ENCODE data around the gene SRBD1.

Gene SRBD1

GRCh38 chr2:45611020-45611859, at the start of gene SRBD1:
Gene SRBD1, minus strand, starts transcription at chr2:45611267. Its CDS starts 5,826 bp downstream, at chr2:45605441.
- DNase-seq, result peak; percentile 92

- DNase-seq, result no peak
Observed at GRCh38 chr2:45654250-45654649, 43.2 kb upstream of the SRBD1 start.

GRCh38 chr2:45653122-45653913, 42.3 kb upstream of the SRBD1 start:
- DNase-seq, result no peak

- peak; percentile 40 for DNase-seq
Observed at GRCh38 chr2:45652090-45653031, 41.3 kb upstream of the SRBD1 start.

- DNase-seq, result peak; percentile 65
Observed at GRCh38 chr2:45651415-45652089, 40.5 kb upstream of the SRBD1 start, which contains the start of gene PRKCE. Gene PRKCE, plus strand, starts transcription at chr2:45651675.

GRCh38 chr2:45650851-45651414, 39.9 kb upstream of the SRBD1 start:
- peak; percentile 95 for DNase-seq

GRCh38 chr2:45649858-45650811, 39.1 kb upstream of the SRBD1 start:
- DNase-seq, result peak; percentile 66

- DNase-seq, result no peak
Observed at GRCh38 chr2:45649462-45649857, 38.4 kb upstream of the SRBD1 start.

- no peak for DNase-seq
Observed at GRCh38 chr2:45648636-45649035, 37.6 kb upstream of the SRBD1 start.

GRCh38 chr2:45647986-45648520, 37.0 kb upstream of the SRBD1 start:
- DNase-seq, result no peak

GRCh38 chr2:45647356-45647755, 36.3 kb upstream of the SRBD1 start:
- no peak for DNase-seq

GRCh38 chr2:45646289-45646688, 35.2 kb upstream of the SRBD1 start:
- DNase-seq, result no peak

- peak; percentile 79 for DNase-seq
Observed at GRCh38 chr2:45643543-45644542, 32.8 kb upstream of the SRBD1 start.

- no peak for DNase-seq
Observed at GRCh38 chr2:45643095-45643494, 32.0 kb upstream of the SRBD1 start.

- no peak for DNase-seq
Observed at GRCh38 chr2:45640576-45640975, 29.5 kb upstream of the SRBD1 start.

- no peak for DNase-seq
Observed at GRCh38 chr2:45637440-45637839, 26.4 kb upstream of the SRBD1 start.

- DNase-seq, result no peak
Observed at GRCh38 chr2:45636008-45636407, 24.9 kb upstream of the SRBD1 start.

- no peak for DNase-seq
Observed at GRCh38 chr2:45634223-45634622, 23.2 kb upstream of the SRBD1 start.

GRCh38 chr2:45631955-45632354, 20.9 kb upstream of the SRBD1 start:
- DNase-seq, result no peak

Measured in CD4-positive, alpha-beta T cell treated with Interleukin-6 for 4 hours (primary cell).